Activated CD8-positive, alpha-beta memory T cell treated with anti-CD3 and anti-CD28 coated beads, Interleukin-2, amount 10 ng/mL, durations not matched to agents 7 days and 5 days (primary cell): ENCODE results near the gene NUAK2. TPM values are rescaled to one million over a fixed set of nuclear protein-coding genes. Genes with fewer than 3 reads are reported as not detected.

Experiments used
- ATAC-seq: fragments of 150-1000 bp; cut with Tn5 transposase; one replicate; pipeline ENCODE4 v1.10.0; 2021; ENCODE audit warnings: moderate library complexity
- CTCF ChIA-PET: fragments of 350-600 bp; sonication (Branson Sonifier 250); formaldehyde crosslinking; loops from one replicate; lab custom pipeline; 2021; ENCODE audit warnings: antibody characterized with exemption; lab: Charles Lee
- DNase-seq: peaks from one replicate; pipeline ENCODE4 v3.0.0-alpha.2; 2020
- H3K27ac Mint-ChIP-seq: one replicate; pipeline ENCODE4 v1.8.0; 2021; ENCODE audit warnings: mild to moderate bottlenecking, mixed read lengths
- H3K27me3 Mint-ChIP-seq: one replicate; pipeline ENCODE4 v1.8.0; 2021; ENCODE audit warnings: mixed read lengths
- H3K36me3 Mint-ChIP-seq: one replicate; pipeline ENCODE4 v1.8.0; 2021; ENCODE audit warnings: mild to moderate bottlenecking, mixed read lengths
- H3K4me1 Mint-ChIP-seq: one replicate; pipeline ENCODE4 v1.8.0; 2021; ENCODE audit warnings: mixed read lengths
- H3K4me3 Mint-ChIP-seq: one replicate; pipeline ENCODE4 v1.8.0; 2021; ENCODE audit warnings: mild to moderate bottlenecking, moderate library complexity, mixed read lengths
- H3K9me3 Mint-ChIP-seq: one replicate; pipeline ENCODE4 v1.8.0; 2022; ENCODE audit warnings: low read depth, mixed read lengths
- total RNA-seq, 2 experiments: library from RNA; stranded (reverse); gene quantifications; one replicate each; pipeline ENCODE4 v1.2.3, GENCODE V29; 2021

NUAK2 gene
- total RNA-seq, 2 experiments from 2014 or later, result 1.9 to 6.0 TPM

DNA sequence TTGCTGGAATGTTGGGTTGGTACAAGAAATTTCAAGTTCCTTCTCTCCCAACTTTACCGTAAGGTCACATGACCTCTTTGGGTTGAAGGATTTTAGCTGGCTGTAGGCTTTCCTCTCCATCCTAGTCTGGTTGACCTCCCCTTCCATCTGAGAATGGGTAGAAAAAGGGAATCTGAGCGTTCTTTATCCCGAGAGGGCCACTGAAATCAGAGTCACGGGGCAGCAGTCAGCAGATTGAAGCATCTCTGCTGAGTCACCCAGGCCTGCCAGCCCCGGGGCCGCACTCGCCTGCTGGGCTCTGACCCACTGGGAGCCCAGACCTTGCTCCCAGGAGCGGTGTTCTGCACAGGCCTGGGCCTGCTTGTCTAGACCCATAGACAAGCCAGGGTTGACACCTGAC, 62.8 kb downstream of the NUAK2 start:
- CTCF ChIA-PET, result interaction anchor here (1.0 to 16.4 kb wide), 5 partner anchors 14 to 269 kb away, joined by 4 to 207 read pairs (median 5); partner anchors contain the start of gene TMCC2
- Mint-ChIP-seq H3K9me3 (no peaks in the 10 kb centered on the region), H3K27me3 (no peaks in the 10 kb centered on the region), H3K27ac (no peak overlapping the region), H3K36me3 (no peaks in the 10 kb centered on the region), H3K4me1 (peaks cover 21% of the 10 kb centered on the region), H3K4me3 (no peak overlapping the region)
- no peak for ATAC-seq
- DNase-seq, result no peak

DNA sequence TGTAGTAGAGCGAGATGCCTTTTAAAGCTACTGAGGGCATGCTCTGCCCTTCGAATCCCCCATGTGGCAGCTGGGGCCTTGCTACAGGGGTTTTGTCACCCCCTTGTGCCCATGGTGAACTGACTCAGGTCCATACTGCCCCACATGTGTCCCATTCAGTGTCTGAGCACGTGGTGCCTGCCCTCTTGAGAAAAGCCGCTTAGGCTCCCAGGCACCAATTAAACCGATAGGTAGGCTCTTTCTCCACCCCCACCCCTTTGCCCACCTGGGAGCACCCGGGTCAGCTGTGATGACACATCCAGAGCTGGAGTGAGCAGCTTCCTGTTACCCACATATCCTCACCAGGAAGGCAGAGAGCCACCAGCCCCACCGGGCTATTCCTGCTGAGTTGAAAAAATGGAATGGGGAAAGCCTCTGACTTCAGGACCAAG, 63.3 kb downstream of the NUAK2 start:
- no peaks in the 10 kb centered on the region for H3K9me3 Mint-ChIP-seq
- CTCF ChIA-PET, result interaction anchor here (1.6 to 16.4 kb wide), 6 partner anchors 14 to 269 kb away, joined by 5 to 207 read pairs (median 36); partner anchors contain the start of gene TMCC2
- H3K27ac Mint-ChIP-seq, result no peak overlapping the region
- H3K36me3 Mint-ChIP-seq, result no peaks in the 10 kb centered on the region
- no peak overlapping the region for H3K4me3 Mint-ChIP-seq
- H3K27me3 Mint-ChIP-seq, result no peaks in the 10 kb centered on the region
- ATAC-seq (no peak), DNase-seq (no peak)
- peaks cover 19% of the 10 kb centered on the region for H3K4me1 Mint-ChIP-seq

DNA sequence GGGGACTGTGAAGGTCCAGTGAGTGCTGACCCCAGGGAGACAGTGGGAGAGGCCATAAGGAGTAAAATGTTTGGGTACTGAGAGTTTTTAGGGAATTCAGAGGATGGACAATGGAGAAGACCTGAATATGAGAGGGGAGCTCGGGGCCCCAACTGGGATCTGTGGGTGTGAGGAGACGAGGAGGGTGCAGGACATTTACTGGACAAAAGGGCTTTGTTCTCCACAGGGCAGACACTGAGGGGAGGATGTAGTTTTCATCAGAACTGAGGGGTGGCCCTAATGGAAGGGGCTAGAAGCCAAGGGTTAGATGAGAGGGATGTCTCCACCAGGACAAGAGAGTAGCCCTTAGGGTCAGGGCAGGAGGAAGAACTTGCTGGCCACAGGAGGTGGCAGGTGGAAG, 63.8 kb downstream of the NUAK2 start:
- no peak overlapping the region for H3K4me3 Mint-ChIP-seq
- no peaks in the 10 kb centered on the region for H3K27me3 Mint-ChIP-seq
- no peak overlapping the region for H3K27ac Mint-ChIP-seq
- no peaks in the 10 kb centered on the region for H3K9me3 Mint-ChIP-seq
- no peak for DNase-seq
- H3K4me1 Mint-ChIP-seq, result peaks cover 14% of the 10 kb centered on the region
- no peak for ATAC-seq
- no peaks in the 10 kb centered on the region for H3K36me3 Mint-ChIP-seq
- CTCF ChIA-PET, result interaction anchor here (1.4 to 16.4 kb wide), 8 partner anchors 15 to 284 kb away, joined by 5 to 207 read pairs (median 26); partner anchors contain the start of gene TMCC2

DNA sequence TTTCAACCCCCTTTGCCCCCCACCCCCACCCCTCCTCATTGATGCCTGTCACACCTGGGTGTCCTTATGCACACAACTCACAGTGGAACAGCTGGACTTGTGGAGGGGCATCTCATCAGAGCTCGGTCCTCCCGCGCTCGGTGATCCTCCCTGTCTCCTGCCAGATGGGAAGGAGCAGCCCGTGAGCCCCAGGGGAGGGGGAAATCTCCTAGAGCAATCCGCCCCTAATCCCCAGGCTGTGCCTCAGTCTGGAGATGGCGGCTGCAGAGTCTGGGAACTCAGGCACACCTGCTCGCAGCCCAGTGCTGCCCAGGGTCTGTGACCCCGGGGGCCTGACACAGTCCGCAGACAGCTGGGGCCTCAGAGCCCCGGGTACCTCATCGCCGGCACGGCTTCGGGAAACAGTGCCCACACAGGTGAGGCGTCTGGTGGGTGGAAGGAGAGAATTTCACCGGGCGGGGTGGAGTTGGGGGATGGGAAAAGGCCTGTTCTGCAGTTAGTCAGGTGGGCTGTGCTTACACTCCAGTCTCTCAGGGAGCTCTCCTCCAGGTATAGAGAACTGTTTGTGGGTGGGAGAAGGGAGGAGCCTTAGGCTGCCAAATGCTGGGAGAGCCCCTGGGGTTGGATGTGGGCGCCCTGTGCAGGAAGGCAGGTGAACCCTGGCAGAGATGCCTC, 64.5 kb downstream of the NUAK2 start:
- Mint-ChIP-seq H3K9me3 (no peaks in the 10 kb centered on the region), H3K27me3 (no peaks in the 10 kb centered on the region), H3K27ac (no peak overlapping the region), H3K4me3 (no peak overlapping the region), H3K36me3 (no peaks in the 10 kb centered on the region), H3K4me1 (peaks cover 9% of the 10 kb centered on the region)
- ATAC-seq (no peak), DNase-seq (no peak)
- CTCF ChIA-PET, result interaction anchor here (0.7 to 16.4 kb wide), 40 partner anchors 10 to 465 kb away, joined by 3 to 207 read pairs (median 6); partner anchors contain the start of genes NUAK2, RBBP5 and TMCC2

DNA sequence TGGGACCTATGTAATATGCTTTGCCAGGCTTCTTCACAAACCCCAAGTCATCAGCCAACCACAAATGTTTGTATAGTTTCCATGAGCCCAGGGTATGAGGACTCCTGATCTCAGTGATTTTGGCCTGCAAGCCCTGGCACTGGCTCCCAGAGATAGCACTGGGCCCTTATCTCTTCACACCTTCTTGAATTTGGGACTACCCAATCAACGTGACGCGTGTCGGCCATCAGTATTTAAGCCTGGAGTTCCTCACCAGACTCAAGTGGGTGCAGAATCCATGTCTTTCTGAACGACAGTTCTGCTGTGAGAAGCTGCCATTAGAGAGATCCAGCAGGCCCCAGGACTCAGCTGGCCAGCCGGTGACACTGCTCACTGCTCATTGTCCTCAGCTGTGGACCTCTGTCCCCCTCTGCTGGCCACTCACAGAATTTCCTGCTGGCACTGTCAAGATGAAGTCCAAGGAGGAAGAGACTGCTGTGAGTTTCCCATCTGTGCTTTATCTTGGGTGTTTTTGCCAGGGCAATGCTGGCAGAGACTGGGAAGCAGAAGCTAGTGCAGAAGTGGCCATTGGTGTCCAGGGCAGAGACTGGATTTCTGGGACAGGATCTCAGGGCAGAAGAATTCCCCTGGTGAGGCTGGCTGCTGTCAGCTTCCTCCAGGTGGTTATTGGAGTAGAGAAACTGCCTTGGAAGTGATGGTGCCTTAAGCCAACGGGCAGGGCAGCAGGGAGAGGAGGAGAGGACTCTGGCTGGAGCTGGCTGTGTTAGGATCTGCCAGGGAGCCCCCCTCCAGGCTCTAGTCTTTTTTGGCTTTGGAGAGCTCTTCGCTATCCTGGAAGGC, 65.4 kb downstream of the NUAK2 start:
- Mint-ChIP-seq H3K9me3 (no peaks in the 10 kb centered on the region), H3K36me3 (no peaks in the 10 kb centered on the region), H3K4me3 (no peak overlapping the region), H3K27me3 (peaks cover 2% of the 10 kb centered on the region), H3K27ac (no peak overlapping the region), H3K4me1 (peaks cover under 1% of the 10 kb centered on the region)
- CTCF ChIA-PET, result interaction anchor here (0.6 to 16.4 kb wide), 58 partner anchors 9 to 1625 kb away, joined by 3 to 207 read pairs (median 4); partner anchors contain the start of genes NUAK2, RBBP5 and TMCC2
- DNase-seq (peak; percentile 89), ATAC-seq (peak; percentile 97)

Other genes starting within 250 kb of the NUAK2 start
- gene TMEM81, start 237.3 kb downstream of the NUAK2 start, total RNA-seq, result 1 to 10 TPM; 2.3 to 3.0 TPM
- 10 to 100 TPM; 22.8 to 23.0 TPM for gene RBBP5, start 199.8 kb downstream of the NUAK2 start, total RNA-seq
- gene DSTYK, start 110.0 kb downstream of the NUAK2 start, total RNA-seq, result 10 to 100 TPM in 1 of 2 experiments, 1 to 10 TPM in 1; 8.7 to 11.6 TPM
- gene TMCC2, start 93.8 kb downstream of the NUAK2 start, total RNA-seq, result 1 to 10 TPM; 2.6 to 5.3 TPM
- not detected for gene KLHDC8A, start 35.2 kb upstream of the NUAK2 start, total RNA-seq
- gene LEMD1, start 100.3 kb upstream of the NUAK2 start, total RNA-seq, result 1 to 10 TPM in 1 of 2 experiments, under 1 TPM in 1; 0.54 to 1.8 TPM
- gene BLACAT1, start 134.3 kb upstream of the NUAK2 start, total RNA-seq, result under 1 TPM; 0.19 to 0.47 TPM
- gene CDK18, start 182.9 kb upstream of the NUAK2 start, total RNA-seq, result 1 to 10 TPM; 4.0 to 5.2 TPM